HG03066 (cell line): ENCODE results near the gene FAM83G.
A peak's percentile ranks its signal among the peaks of the same experiment; 100 is the strongest.

Source experiments
- ATAC-seq: cut with Tn5 transposase; IDR thresholded peaks from one replicate; pipeline ENCODE4 v1.9.1; 2021; ENCODE audit warnings: low read depth; ENCODE audit not compliant: unreplicated experiment

Gene FAM83G

DNA sequence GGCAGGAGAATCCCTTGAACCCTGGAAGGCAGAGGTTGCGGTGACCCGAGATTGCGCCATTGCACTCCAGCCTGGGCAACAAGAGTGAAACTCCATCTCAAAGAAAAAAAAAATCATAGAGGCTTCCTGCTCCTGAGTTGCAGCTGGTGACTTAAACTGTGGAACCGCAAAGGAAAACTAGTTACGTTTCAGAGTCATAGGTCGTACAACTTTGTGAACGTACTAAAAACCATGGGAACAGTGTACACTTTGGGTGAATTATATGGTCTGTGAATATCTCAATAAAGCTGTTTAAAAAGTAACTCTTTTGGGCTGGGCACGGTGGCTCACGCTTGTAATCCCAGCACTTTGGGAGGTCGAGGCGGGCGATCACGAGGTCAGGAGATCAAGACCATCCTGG lies 29.0 kb downstream of the FAM83G start:
- no peak for ATAC-seq

- ATAC-seq, result no peak
Measured at GRCh38 chr17:18974407-18975149, 30.0 kb downstream of the FAM83G start.

DNA sequence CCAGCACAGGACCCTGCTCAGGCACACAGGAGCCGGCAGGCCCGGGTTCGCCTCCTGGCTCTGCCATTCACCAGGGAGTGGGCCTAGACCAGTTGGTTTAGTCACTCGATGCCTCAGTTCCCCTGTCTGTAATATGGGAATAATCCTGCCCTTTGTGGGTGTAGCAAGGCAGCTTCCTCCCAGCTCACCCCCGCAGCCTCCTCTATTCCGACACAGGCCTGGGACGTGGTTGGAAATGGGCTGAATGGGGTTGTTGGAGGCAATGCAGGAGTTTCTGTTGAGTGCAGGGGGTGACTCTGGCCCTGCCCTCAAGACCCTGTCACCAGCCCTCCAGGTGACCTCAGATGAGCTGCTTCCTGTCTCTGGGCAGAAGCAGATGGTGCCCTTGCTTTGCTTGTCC lies 32.8 kb downstream of the FAM83G start:
- ATAC-seq, result no peak

DNA sequence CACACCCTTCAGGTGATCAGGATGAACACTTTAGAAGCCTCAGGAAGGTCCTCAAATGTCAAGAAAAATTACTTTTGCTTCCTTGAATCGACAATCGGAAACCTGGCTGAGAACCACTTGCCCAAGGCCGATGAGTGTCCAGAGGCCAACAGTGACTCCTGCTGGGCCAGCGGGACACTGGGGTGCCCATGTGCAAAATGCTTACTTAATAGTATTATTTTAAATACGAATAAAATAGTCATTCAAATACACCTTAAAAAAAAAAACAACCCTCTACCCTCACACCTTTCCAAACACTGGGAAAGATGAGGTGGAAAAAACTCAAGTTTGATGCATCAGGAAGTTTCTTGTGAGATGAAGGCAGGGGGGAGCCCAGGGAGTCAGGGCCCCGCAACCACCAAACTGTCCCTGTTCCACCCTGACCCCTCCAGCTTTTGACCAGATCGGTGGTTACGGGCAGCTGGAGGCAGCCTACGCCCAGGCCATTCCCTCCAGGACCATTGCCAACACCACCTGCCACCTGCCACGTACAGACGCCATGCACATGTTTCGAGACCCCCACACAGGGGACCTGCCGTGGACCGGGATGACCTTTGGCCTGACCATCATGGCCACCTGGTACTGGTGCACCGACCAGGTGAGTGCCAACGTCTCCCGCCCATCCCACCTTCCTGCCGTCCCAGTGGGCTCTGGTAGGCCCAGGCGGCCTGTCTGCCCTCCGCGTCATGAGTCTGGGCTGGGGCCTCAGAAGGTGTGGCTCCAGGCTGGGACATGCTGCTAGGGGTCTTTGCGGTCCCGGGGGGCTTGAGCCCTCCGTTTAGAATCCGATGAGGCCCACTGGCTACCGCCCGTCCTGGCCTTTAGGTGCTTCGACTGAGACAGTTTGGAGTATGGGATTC lies 33.7 kb downstream of the FAM83G start:
- no peak for ATAC-seq

- no peak for ATAC-seq
Measured at GRCh38 chr17:18968945-18969887, 35.3 kb downstream of the FAM83G start.

DNA sequence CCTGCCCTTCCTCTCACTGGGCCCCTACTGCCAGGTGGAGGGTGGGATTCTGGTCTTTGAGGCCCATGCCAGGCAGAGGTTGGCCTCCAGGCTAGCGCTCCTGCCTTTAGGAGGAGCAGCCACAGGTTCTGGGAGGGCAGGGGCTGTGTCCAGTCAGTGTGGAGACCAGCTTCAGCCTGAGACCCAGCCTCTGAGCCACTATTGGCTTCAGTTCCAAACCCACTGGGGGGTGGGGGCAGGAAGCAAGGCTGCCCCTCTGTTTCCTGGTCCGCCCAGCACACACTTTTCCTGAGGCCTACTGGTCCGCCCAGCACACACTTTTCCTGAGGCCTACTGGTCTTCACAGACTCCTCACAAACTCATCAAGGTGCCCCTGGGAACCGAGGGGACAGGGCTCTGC lies 36.2 kb downstream of the FAM83G start:
- no peak for ATAC-seq

GRCh38 chr17:18967916-18968315 lies 36.6 kb downstream of the FAM83G start:
- ATAC-seq, result no peak

- no peak for ATAC-seq
Measured at GRCh38 chr17:18966831-18967624, 37.5 kb downstream of the FAM83G start.

GRCh38 chr17:18965530-18966236 lies 38.9 kb downstream of the FAM83G start:
- ATAC-seq, result no peak

DNA sequence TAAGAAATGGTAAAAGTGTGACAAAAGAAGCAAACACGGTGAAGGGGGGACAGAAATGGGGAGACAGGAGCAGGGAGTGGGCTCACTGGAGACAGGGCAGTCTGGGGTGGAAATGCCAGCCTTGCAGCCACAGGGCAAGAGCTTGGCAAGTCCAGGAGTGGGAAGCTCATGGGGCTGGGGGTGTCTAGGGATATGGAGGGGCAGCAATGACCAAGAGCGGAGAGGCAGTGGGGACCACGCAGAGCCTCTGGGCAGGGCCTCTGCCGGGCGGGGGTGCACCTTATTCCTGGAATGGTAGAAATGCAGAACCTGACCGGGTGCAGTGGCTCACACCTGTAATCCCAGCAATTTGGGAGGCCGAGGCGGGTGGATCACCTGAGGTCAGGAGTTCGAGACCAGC lies 40.0 kb downstream of the FAM83G start:
- no peak for ATAC-seq

- ATAC-seq, result no peak
Measured at GRCh38 chr17:18964018-18964351, 40.6 kb downstream of the FAM83G start.

DNA sequence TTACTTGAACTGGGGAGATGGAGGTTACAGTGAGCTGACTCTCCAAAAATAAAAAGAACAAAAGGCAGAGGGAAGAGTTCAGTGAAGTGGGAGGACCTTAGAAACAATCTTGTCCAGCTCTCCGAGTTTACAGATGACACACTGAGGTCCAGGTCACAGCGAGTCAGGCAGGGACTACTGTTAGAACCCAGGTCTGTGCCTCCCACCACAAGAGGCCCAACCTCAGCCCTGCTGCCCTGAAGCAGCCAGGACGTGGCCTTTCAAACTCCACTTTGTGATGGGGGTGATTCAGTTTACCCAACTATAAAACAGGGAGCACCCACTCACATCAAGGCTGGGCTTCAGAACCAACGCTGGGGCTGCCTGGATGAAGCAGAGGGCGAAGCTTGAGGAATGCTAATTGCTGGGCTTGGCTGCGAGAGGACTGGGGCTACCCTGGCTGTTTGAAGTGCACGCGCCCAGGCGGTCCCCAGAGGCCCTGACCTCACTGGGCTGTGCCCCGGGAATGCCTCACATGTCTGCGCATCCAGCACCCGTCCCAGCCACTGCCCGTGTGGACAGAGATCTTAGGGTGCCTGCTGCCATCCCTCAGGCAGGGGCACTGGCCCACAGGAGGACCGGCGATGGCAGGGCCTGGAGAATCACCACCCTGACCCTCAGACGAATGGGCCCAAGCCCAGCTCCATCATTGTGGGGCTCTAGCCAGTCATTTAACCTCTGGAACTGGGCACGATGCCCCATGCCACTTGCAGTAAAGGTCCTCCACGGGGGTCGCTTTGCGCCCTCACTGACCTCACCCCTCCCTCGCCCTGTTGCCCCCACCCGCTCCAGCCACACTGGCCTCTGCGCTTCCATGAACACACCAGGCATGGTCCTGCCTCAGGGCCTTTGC lies 41.2 kb downstream of the FAM83G start:
- no peak for ATAC-seq

DNA sequence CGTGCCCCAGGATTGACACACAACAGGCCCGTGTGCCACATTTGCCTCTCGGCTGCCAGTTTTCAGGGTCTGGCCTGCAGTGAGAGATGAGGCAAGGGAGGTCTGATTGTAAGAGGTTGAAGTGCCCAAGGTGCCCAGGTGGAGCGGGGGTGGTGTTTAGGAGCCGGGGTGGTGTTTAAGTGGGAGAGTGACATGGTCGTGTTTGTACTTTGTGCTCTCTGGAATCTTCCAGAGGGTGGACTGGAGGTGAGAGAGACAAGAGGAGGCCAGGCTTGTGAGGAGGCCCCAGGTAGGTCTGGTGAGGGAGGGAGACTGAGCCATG lies 42.1 kb downstream of the FAM83G start:
- no peak for ATAC-seq

- no peak for ATAC-seq
Measured at GRCh38 chr17:18961634-18962493, 42.7 kb downstream of the FAM83G start.

DNA sequence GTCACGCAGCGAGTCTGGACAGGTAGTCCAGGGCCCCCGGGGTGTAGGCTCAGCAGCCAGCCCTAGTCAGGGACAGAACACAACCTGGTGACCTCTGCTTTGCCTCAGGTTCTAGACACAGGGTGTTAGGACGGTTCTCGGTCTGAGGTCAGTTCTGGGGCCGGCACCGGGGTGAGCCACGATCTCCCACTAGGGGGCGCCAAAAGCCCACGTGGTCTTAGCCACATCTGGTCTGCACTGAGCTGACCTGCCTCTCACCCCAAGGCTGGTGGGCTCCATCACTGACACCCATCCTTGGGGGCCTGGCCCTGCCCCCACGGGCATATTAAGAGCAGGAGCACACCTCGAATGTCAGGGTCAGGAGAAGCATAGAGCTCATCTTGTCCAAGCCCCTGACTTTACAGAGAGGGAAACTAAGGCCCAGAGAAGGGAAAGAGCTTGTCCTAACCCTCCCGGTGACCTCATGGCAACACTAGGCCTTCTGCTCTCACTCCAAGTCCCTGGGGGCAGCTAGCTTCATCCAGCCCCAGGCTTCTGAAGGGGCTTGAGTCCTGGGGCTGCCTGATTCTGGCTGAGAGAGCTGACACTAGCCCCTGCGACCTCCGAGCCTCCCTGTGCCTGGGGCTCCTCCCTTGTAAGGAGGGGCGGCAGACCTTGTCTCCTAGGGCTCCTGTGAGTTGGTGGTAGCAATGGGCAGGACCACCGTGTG lies 43.6 kb downstream of the FAM83G start:
- peak; percentile 54 for ATAC-seq

DNA sequence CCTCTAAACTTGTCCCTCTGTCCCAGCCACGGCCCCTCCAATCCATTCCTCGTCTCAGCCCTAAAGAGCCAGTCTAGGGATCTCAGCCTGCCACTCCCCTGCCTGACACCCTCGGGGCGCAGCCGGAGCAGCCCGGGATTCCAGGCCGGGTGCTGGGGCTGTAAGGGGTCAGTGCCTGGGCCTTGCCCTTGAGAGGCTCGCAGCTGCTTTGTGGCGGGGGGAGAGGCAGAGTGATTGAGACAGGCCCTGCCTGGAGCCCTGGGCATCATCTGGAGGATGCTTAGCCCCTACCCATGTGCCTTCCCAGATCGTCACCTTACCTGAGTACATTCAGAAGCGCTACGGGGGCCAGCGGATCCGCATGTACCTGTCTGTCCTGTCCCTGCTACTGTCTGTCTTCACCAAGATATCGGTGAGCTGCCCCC lies 44.3 kb downstream of the FAM83G start:
- no peak for ATAC-seq

GRCh38 chr17:18959845-18960240 lies 44.7 kb downstream of the FAM83G start:
- no peak for ATAC-seq
